GM12872 (cell line): Measurements from ENCODE around the gene ZFP3.

Source experiments
- TF ChIP-seq, protein P1 (sequence below): IDR thresholded peaks from 3 replicates; pipeline ENCODE4 v1.5.1; 2011; ENCODE audit warnings: low read depth, mild to moderate bottlenecking, low read length, moderate library complexity; ENCODE audit not compliant: insufficient read depth

The ZFP3 gene

DNA sequence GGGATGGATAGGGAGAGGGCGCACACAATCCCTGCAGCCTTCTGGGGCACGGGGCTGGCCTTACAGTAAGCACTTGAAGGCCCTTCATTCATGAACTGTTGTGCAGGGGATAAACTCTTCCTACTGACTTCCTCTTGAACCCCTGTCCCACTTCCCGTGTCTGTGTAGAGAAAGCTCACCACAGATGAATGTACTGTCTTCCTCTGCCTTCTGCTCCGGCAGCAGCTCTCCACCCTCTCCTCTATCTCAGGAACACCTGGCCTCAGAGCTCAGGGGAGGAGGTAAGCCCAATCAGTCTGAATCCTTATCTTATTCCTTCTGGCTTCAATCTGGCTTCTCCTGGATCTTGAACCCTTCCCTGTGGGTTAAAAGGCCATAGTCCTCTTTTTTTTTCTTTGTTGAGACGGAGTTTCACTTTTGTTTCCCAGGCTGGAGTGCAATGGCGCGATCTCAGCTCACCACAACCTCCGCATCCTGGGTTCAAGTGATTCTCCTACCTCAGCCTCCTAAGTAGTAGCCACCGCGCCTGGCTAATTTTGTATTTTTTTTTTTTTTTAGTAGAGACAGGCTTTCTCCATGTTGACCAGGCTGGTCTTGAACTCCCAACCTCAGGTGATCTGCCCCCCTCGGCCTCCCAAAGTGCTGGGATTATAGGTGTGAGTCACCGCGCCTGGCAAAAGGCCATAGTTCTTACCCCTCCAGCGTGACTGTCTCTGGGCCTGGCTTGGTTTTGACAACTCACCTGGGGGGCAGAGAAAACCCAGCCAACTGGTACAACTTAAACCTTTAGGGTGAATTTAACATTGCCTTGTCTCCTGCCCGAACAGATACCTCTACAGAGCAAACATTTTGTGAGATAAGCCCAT is 35.9 kb upstream of the ZFP3 start:
- TF ChIP-seq, protein P1, sequence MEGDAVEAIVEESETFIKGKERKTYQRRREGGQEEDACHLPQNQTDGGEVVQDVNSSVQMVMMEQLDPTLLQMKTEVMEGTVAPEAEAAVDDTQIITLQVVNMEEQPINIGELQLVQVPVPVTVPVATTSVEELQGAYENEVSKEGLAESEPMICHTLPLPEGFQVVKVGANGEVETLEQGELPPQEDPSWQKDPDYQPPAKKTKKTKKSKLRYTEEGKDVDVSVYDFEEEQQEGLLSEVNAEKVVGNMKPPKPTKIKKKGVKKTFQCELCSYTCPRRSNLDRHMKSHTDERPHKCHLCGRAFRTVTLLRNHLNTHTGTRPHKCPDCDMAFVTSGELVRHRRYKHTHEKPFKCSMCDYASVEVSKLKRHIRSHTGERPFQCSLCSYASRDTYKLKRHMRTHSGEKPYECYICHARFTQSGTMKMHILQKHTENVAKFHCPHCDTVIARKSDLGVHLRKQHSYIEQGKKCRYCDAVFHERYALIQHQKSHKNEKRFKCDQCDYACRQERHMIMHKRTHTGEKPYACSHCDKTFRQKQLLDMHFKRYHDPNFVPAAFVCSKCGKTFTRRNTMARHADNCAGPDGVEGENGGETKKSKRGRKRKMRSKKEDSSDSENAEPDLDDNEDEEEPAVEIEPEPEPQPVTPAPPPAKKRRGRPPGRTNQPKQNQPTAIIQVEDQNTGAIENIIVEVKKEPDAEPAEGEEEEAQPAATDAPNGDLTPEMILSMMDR = no peak

DNA sequence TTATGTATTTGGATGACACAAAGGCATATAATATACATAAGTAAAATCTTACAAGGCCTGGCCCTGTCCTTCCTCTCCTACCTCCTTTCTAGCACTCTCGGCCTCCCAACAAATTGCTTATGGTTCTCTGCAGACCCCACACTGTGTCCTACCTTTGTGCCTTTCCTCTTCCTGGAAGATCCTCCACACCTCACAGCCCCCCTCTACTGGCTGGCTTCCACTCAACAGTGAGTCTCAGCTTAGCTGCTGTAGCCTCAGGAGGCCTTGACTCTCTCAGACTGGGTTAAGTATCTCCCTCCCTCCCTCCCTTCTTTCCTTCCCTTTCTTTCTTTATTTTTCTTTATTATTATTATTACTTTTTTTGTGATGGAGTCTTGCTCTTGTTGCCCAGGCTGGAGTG is 34.7 kb upstream of the ZFP3 start:
- TF ChIP-seq, protein P1 = no peak

DNA sequence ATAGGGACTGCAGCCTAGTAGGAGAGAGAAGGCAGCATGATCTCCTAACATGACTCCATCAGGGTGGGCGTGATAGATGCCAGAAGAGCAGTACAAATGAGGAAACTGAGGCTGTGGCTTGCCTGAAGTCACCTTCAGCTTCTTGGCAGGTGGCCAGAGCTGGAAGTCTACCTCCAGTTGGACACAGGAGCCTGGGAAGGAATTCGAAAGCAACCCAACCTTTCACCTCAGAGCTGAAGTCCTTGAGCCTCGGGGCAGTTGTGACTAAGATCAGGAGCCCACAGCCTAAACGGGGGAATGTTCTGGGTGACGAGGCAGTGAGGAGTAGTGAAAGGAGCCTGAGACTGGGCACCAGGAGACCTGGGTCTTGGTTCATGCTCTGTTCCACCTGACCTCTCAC is 33.6 kb upstream of the ZFP3 start:
- TF ChIP-seq, protein P1 = no peak

DNA sequence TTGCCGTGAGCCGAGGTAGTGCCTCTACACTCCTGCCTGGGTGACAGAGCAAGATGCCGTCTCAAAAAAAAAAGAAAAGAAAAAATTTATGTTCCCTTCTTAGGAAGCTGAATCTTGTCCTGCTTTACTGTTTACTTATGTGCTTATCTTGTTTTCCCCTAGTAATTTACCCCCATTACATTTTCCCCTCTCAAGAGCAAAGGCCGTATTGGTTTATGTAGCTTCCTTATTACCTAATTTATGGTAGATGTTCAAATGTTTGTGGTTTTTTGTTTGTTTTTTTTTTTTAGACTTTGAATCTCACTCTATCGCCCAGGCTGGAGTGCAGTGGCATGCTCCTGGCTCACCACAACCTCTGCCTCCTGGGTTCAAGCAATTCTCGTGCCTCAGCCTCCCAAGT is 32.8 kb upstream of the ZFP3 start:
- TF ChIP-seq, protein P1 = no peak

DNA sequence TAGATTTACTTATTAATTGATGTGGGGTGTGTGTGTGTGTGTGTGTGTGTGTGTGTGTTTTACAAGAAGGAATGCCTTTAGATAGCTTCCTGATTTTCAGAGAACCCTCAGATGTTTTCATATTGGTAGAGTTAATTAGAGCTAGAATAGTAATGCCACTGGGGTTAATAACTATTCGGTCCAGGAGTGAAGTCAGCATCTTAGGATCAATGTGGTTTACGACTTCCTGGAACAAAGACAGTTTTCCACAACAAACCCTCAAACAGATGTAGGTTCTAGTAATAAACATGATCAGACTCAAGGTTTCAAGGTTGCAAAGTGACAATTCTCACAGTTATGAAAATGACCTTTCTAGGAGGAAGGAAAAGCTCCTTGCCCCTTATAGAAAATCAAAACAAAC is 30.8 kb upstream of the ZFP3 start:
- TF ChIP-seq, protein P1 = no peak

DNA sequence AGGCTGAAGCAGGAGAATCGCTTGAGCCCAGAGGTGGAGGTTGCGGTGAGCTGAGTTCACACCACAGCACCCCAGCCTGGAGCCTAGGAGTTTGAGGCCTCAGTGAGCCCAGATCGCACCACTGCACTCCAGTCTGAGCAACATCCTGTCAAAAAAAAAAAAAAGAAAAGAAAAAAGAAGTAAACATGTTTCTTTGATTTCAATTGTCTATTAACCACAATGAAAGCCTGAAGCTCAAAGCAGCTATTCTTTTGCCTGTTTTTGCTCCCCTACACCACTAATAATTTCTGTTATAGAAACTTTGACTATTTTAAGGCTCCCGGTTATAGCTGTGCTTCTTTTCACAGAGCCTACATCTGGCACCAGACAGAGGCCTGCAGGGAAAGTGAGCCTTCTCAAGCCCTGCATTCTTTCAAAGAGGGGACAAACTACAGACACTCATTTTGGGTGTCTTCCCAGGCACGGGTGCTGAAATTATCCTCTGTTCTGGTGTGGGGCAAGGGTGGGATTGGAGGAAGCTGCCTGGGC is 28.9 kb upstream of the ZFP3 start:
- TF ChIP-seq, protein P1 = no peak

DNA sequence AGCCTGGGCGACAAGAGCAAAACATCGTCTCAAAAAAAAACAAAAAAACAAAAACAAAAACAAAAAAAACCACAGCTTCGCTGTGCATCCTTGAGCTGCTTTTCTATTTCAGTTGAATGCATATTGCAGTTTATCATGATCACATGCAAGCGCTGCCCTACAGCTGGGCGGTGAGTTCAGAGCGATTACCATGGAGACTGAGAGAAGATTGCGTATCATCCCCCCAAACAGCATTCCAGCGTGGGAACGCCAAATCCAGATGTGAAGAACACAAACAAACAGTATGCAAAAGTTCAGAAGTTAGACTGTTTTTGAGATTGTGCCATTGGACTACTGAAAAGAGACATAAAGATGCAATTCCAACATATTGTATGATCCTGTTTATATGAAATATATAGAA is 28.0 kb upstream of the ZFP3 start:
- TF ChIP-seq, protein P1 = no peak
